Activated naive CD8-positive, alpha-beta T cell treated with anti-CD3 and anti-CD28 coated beads for 36 hours (primary cell): Measurements from ENCODE around the gene STRIT1. TPM values are rescaled to one million over a fixed set of nuclear protein-coding genes. Genes with fewer than 3 reads are reported as not detected.
"Not testable (repeated sequence)": the region's sequence is repeated elsewhere in the genome, so short reads cannot be mapped to it uniquely, and the experiment has no call there.

ENCODE experiments used
- DNase-seq: peaks from one replicate; pipeline ENCODE4 v3.0.0; 2021
- H3K27ac Mint-ChIP-seq: one replicate; pipeline ENCODE4 v1.8.0; 2022; ENCODE audit warnings: mild to moderate bottlenecking, moderate library complexity, mixed read lengths
- H3K27me3 Mint-ChIP-seq: one replicate; pipeline ENCODE4 v1.8.0; 2022; ENCODE audit warnings: mild to moderate bottlenecking, mixed read lengths
- H3K36me3 Mint-ChIP-seq: one replicate; pipeline ENCODE4 v1.8.0; 2021; ENCODE audit warnings: mild to moderate bottlenecking, mixed read lengths
- H3K4me1 Mint-ChIP-seq: one replicate; pipeline ENCODE4 v1.8.0; 2021; ENCODE audit warnings: mixed read lengths
- H3K4me3 Mint-ChIP-seq: one replicate; pipeline ENCODE4 v1.8.0; 2022; ENCODE audit warnings: mild to moderate bottlenecking, moderate library complexity, mixed read lengths
- H3K9me3 Mint-ChIP-seq: one replicate; pipeline ENCODE4 v1.8.0; 2022; ENCODE audit warnings: mixed read lengths
- total RNA-seq, 2 experiments: library from RNA; stranded (reverse); gene quantifications; one replicate each; pipeline ENCODE4 v1.2.3, GENCODE V29; 2021

STRIT1 gene
- total RNA-seq, 2 experiments from 2014 or later, result not detected

- H3K27ac Mint-ChIP-seq, result no peak overlapping the region
- H3K36me3 Mint-ChIP-seq, result no peaks in the 10 kb centered on the region
- peaks cover 12% of the 10 kb centered on the region for H3K9me3 Mint-ChIP-seq
- no peaks in the 10 kb centered on the region for H3K4me1 Mint-ChIP-seq
- DNase-seq, result no peak
- no peak overlapping the region for H3K4me3 Mint-ChIP-seq
- H3K27me3 Mint-ChIP-seq, result peaks cover 4% of the 10 kb centered on the region
Measured at GRCh38 chr3:155297100-155297499, 3.6 kb upstream of the STRIT1 start.

GRCh38 chr3:155296413-155296812, 2.9 kb upstream of the STRIT1 start:
- Mint-ChIP-seq H3K36me3 (no peaks in the 10 kb centered on the region), H3K4me3 (no peak overlapping the region), H3K27ac (no peak overlapping the region), H3K9me3 (peaks cover 12% of the 10 kb centered on the region), H3K4me1 (no peaks in the 10 kb centered on the region), H3K27me3 (peaks cover 4% of the 10 kb centered on the region)
- no peak for DNase-seq

- no peak for DNase-seq
- H3K9me3 Mint-ChIP-seq, result peaks cover 6% of the 10 kb centered on the region
- H3K27me3 Mint-ChIP-seq, result peaks cover 4% of the 10 kb centered on the region
- no peaks in the 10 kb centered on the region for H3K4me1 Mint-ChIP-seq
- no peak overlapping the region for H3K27ac Mint-ChIP-seq
- H3K4me3 Mint-ChIP-seq, result no peak overlapping the region
- H3K36me3 Mint-ChIP-seq, result no peaks in the 10 kb centered on the region
Measured at GRCh38 chr3:155292693-155293092, 790 bp downstream of the STRIT1 start.

GRCh38 chr3:155292133-155292532, 1.4 kb downstream of the STRIT1 start:
- peaks cover 4% of the 10 kb centered on the region for H3K27me3 Mint-ChIP-seq
- no peak overlapping the region for H3K27ac Mint-ChIP-seq
- no peaks in the 10 kb centered on the region for H3K4me1 Mint-ChIP-seq
- no peak overlapping the region for H3K4me3 Mint-ChIP-seq
- DNase-seq, result no peak
- H3K9me3 Mint-ChIP-seq, result peaks cover 3% of the 10 kb centered on the region
- no peaks in the 10 kb centered on the region for H3K36me3 Mint-ChIP-seq

- Mint-ChIP-seq H3K4me1 (no peaks in the 10 kb centered on the region), H3K9me3 (no peaks in the 10 kb centered on the region), H3K36me3 (no peaks in the 10 kb centered on the region), H3K27ac (no peak overlapping the region), H3K4me3 (no peak overlapping the region), H3K27me3 (no peaks in the 10 kb centered on the region)
- no peak for DNase-seq
Measured at GRCh38 chr3:155286736-155287135, 6.7 kb downstream of the STRIT1 start.

- Mint-ChIP-seq H3K27me3 (no peaks in the 10 kb centered on the region), H3K4me3 (no peak overlapping the region), H3K9me3 (no peaks in the 10 kb centered on the region), H3K27ac (no peak overlapping the region), H3K36me3 (no peaks in the 10 kb centered on the region), H3K4me1 (no peaks in the 10 kb centered on the region)
- DNase-seq, result no peak
Measured at GRCh38 chr3:155285936-155286335, 7.5 kb downstream of the STRIT1 start.

- DNase-seq, result no peak
- Mint-ChIP-seq H3K4me3 (no peak overlapping the region), H3K27me3 (no peaks in the 10 kb centered on the region), H3K9me3 (peaks cover 8% of the 10 kb centered on the region), H3K4me1 (no peaks in the 10 kb centered on the region), H3K27ac (no peak overlapping the region), H3K36me3 (no peaks in the 10 kb centered on the region)
Measured at GRCh38 chr3:155283092-155284056, 10.1 kb downstream of the STRIT1 start.

- Mint-ChIP-seq H3K27ac (no peak overlapping the region), H3K36me3 (no peaks in the 10 kb centered on the region), H3K27me3 (no peaks in the 10 kb centered on the region), H3K4me1 (no peaks in the 10 kb centered on the region), H3K4me3 (no peak overlapping the region), H3K9me3 (peaks cover 8% of the 10 kb centered on the region)
- DNase-seq, result no peak
Measured at GRCh38 chr3:155282385-155283091, 10.9 kb downstream of the STRIT1 start.

GRCh38 chr3:155281912-155282311, 11.6 kb downstream of the STRIT1 start:
- no peak overlapping the region for H3K4me3 Mint-ChIP-seq
- no peaks in the 10 kb centered on the region for H3K27me3 Mint-ChIP-seq

GRCh38 chr3:155276089-155276488, 17.4 kb downstream of the STRIT1 start:
- H3K4me3 Mint-ChIP-seq, H3K9me3 Mint-ChIP-seq, H3K36me3 Mint-ChIP-seq, H3K27ac Mint-ChIP-seq, H3K4me1 Mint-ChIP-seq, DNase-seq, H3K27me3 Mint-ChIP-seq: not testable (repeated sequence)

More at GRCh38 chr3:155281912-155282311, 11.6 kb downstream of the STRIT1 start:
- DNase-seq, result no peak
- Mint-ChIP-seq H3K9me3 (peaks cover 8% of the 10 kb centered on the region), H3K36me3 (no peaks in the 10 kb centered on the region), H3K4me1 (no peaks in the 10 kb centered on the region), H3K27ac (no peak overlapping the region)

GRCh38 chr3:155275159-155275754, 18.2 kb downstream of the STRIT1 start:
- not testable (repeated sequence) for H3K9me3 Mint-ChIP-seq, H3K4me1 Mint-ChIP-seq, H3K27ac Mint-ChIP-seq, H3K27me3 Mint-ChIP-seq, H3K4me3 Mint-ChIP-seq, H3K36me3 Mint-ChIP-seq, DNase-seq

GRCh38 chr3:155274435-155274834, 19.0 kb downstream of the STRIT1 start:
- H3K4me1 Mint-ChIP-seq, result not testable (repeated sequence)

GRCh38 chr3:155271343-155271613, 22.2 kb downstream of the STRIT1 start:
- Mint-ChIP-seq H3K4me1 (no peaks in the 10 kb centered on the region), H3K4me3 (no peak overlapping the region), H3K27me3 (peaks cover 4% of the 10 kb centered on the region), H3K27ac (no peak overlapping the region), H3K9me3 (no peaks in the 10 kb centered on the region), H3K36me3 (no peaks in the 10 kb centered on the region)
- no peak for DNase-seq

More at GRCh38 chr3:155274435-155274834, 19.0 kb downstream of the STRIT1 start:
- H3K27ac Mint-ChIP-seq, H3K27me3 Mint-ChIP-seq, DNase-seq, H3K4me3 Mint-ChIP-seq, H3K9me3 Mint-ChIP-seq, H3K36me3 Mint-ChIP-seq: not testable (repeated sequence)

- H3K27ac Mint-ChIP-seq, result no peak overlapping the region
- no peak overlapping the region for H3K4me3 Mint-ChIP-seq
- H3K36me3 Mint-ChIP-seq, result no peaks in the 10 kb centered on the region
- H3K27me3 Mint-ChIP-seq, result peaks cover 8% of the 10 kb centered on the region
- no peaks in the 10 kb centered on the region for H3K4me1 Mint-ChIP-seq
- no peaks in the 10 kb centered on the region for H3K9me3 Mint-ChIP-seq
- no peak for DNase-seq
Measured at GRCh38 chr3:155270485-155271342, 22.8 kb downstream of the STRIT1 start.

- Mint-ChIP-seq H3K9me3 (no peaks in the 10 kb centered on the region), H3K36me3 (no peaks in the 10 kb centered on the region), H3K4me3 (no peak overlapping the region), H3K4me1 (no peaks in the 10 kb centered on the region), H3K27ac (no peak overlapping the region), H3K27me3 (peaks cover 8% of the 10 kb centered on the region)
- no peak for DNase-seq
Measured at GRCh38 chr3:155270063-155270462, 23.4 kb downstream of the STRIT1 start.
